PFSK-1 (cell line): Measurements from ENCODE around the gene PADI4.

Experiments used
- FOXP2 ChIP-seq: optimal IDR thresholded peaks from 2 replicates; pipeline ENCODE3; 2011; ENCODE audit warnings: borderline replicate concordance, control low read depth, inconsistent platforms; ENCODE audit not compliant: insufficient read depth; ENCODE audit errors: extremely low read length, extremely low read depth
- POLR2AphosphoS5 ChIP-seq: IDR thresholded peaks from 2 replicates; pipeline ENCODE4 v1.6.1; 2012; ENCODE audit warnings: low read depth, mild to moderate bottlenecking, control low read depth, low read length, moderate library complexity
- REST ChIP-seq, 2 experiments: IDR thresholded peaks; 2 replicates each; pipeline versions ENCODE4 v1.6.1 to v1.8.0; 2011 to 2012; ENCODE audit warnings: low read depth in 2 of 2, low read length in 2 of 2, control low read depth in 1 of 2, inconsistent platforms in 1 of 2, mild to moderate bottlenecking in 1 of 2, moderate library complexity in 1 of 2; ENCODE audit not compliant: insufficient read depth in 1 of 2
- SIN3A ChIP-seq: IDR thresholded peaks from 2 replicates; pipeline ENCODE4 v1.6.1; 2012; ENCODE audit warnings: mild to moderate bottlenecking, low read length, moderate library complexity, borderline replicate concordance; ENCODE audit not compliant: insufficient read depth
- TAF1 ChIP-seq: IDR thresholded peaks from 2 replicates; pipeline ENCODE4 v1.6.1; 2012; ENCODE audit warnings: low read length, control low read depth, borderline replicate concordance; ENCODE audit not compliant: insufficient read depth

PADI4 gene

GRCh38 chr1:17315542-17316130, 7.6 kb downstream of the PADI4 start:
- TF ChIP-seq FOXP2 (no peak), SIN3A (no peak), REST (IDR thresholded peaks at IDR 0.05; ENCODE audit: insufficient read depth in 1 of 2, low read depth in 2 of 2, low read length in 2 of 2) (no peak)

GRCh38 chr1:17316704-17317103, 8.7 kb downstream of the PADI4 start:
- TF ChIP-seq TAF1 (no peak), SIN3A (no peak), POLR2AphosphoS5 (no peak), REST (IDR thresholded peaks at IDR 0.05; ENCODE audit: insufficient read depth in 1 of 2, low read depth in 2 of 2, low read length in 2 of 2) (no peak), FOXP2 (no peak)

- TF ChIP-seq TAF1 (no peak), POLR2AphosphoS5 (no peak), FOXP2 (no peak), SIN3A (no peak), REST (IDR thresholded peaks at IDR 0.05; ENCODE audit: insufficient read depth in 1 of 2, low read depth in 2 of 2, low read length in 2 of 2) (no peak)
Observed at GRCh38 chr1:17318262-17318661, 10.3 kb downstream of the PADI4 start.

GRCh38 chr1:17319561-17320350, 11.8 kb downstream of the PADI4 start:
- TF ChIP-seq FOXP2 (no peak), SIN3A (no peak), POLR2AphosphoS5 (no peak), TAF1 (no peak), REST (IDR thresholded peaks at IDR 0.05; ENCODE audit: insufficient read depth in 1 of 2, low read depth in 2 of 2, low read length in 2 of 2) (no peak)

- TF ChIP-seq TAF1, result no peak
- TF ChIP-seq FOXP2, result no peak
- TF ChIP-seq POLR2AphosphoS5, result no peak
- TF ChIP-seq REST (IDR thresholded peaks at IDR 0.05; ENCODE audit: insufficient read depth in 1 of 2, low read depth in 2 of 2, low read length in 2 of 2), result no peak
- no peak for TF ChIP-seq SIN3A
Observed at GRCh38 chr1:17328855-17329254, 20.9 kb downstream of the PADI4 start.
